Measurements from ENCODE around the gene ATXN7L1. TPM values are rescaled to one million over a fixed set of nuclear protein-coding genes. Genes with fewer than 3 reads are reported as not detected.

ATXN7L1 gene
- total and polyA plus RNA-seq, 2 donors (not counting 1 experiment from before 2014, with no cell fraction given) = 7.1 to 40.6 TPM

DNA sequence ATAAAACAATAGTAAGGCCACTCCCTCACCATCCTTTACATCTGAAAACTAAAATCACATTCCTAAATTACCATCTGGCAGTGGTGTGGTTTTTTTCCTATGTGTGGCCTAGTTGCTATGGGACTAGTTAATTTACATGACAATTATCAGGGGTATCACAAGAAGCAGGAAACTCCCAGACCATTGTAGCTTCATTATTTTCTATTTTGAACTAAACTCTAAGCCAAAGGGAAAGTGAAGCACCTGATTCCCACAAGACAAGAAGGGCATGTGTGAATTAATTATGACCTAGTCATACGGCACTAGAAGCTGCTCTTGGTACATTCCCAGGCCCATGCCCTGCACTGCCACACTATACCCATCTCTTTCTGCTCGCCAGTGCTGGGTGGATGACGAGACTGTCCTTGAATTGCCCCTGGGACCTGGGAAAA, 103.4 kb downstream of the ATXN7L1 start:
- no peaks in the 10 kb centered on the region for H3K27me3 Mint-ChIP-seq

More for the DNA sequence above, 103.4 kb downstream of the ATXN7L1 start:
- Histone ChIP-seq H3K9me3 (ENCODE audit: control extremely low read depth in 1 of 3, control insufficient read depth in 2 of 3, insufficient read depth in 1 of 3, low read length in 2 of 3) (no peaks in the 10 kb centered on the region), H3K4me3 (ENCODE audit: control extremely low read depth in 1 of 5, extremely low read depth in 1 of 5, insufficient read depth in 1 of 5, low read depth in 2 of 5, low read length in 4 of 5) (no peak overlapping the region), H2AFZ (ENCODE audit: insufficient read depth, low read depth, low read length, poor library complexity, severe bottlenecking) (no peak overlapping the region), H3K27ac (ENCODE audit: low read length in 2 of 2) (no peak overlapping the region), H3K27me3 (replicated peaks in 1 of 4; ENCODE audit: control extremely low read depth in 1 of 4, control insufficient read depth in 3 of 4, insufficient read depth in 4 of 4, low read length in 3 of 4) (no peaks in the 10 kb centered on the region), H3K79me2 (ENCODE audit: control insufficient read depth, insufficient read depth, low read length) (no peaks in the 10 kb centered on the region), H3K4me1 (ENCODE audit: control insufficient read depth in 2 of 2, insufficient read depth in 2 of 2, low read length in 2 of 2) (peaks cover 7 to 18% of the 10 kb centered on the region in 2 donors), H3K4me2 (replicated peaks; ENCODE audit: low read depth, low read length, poor library complexity, severe bottlenecking) (no peak overlapping the region), H4K20me1 (ENCODE audit: control insufficient read depth, insufficient read depth, low read length, poor library complexity, severe bottlenecking) (no peaks in the 10 kb centered on the region), H3K9ac (ENCODE audit: low read length) (no peak overlapping the region), H3K36me3 (replicated peaks in 1 of 2; ENCODE audit: control extremely low read depth in 1 of 2, control insufficient read depth in 1 of 2, extremely low read depth in 1 of 2, insufficient read depth in 2 of 2, low read length in 1 of 2) (no peaks in the 10 kb centered on the region)
- H3K27ac Mint-ChIP-seq = no peak overlapping the region
- no peaks in the 10 kb centered on the region for H3K9me3 Mint-ChIP-seq (ENCODE audit: insufficient read depth)
- DNase-seq (no peak), ATAC-seq (ENCODE audit: low read depth) (no peak)
- intact Hi-C loops (cut with micrococcal nuclease) = no loop called here
- H3K4me1 Mint-ChIP-seq = peaks cover 22% of the 10 kb centered on the region
- ChIA-PET CTCF (no interaction called here), POLR2A (no interaction called here)
- WGBS (ENCODE audit: insufficient coverage) = no CpG with 5 or more reads among the region's 3 CpGs
- no peak for TF ChIP-seq EZH2 (IDR thresholded peaks at IDR 0.05; ENCODE audit: borderline replicate concordance, insufficient read depth, low read depth, low read length, poor library complexity, severe bottlenecking)
- TF ChIP-seq CTCF (IDR thresholded peaks at IDR 0.05) = no peak
- no peak overlapping the region for H3K4me3 Mint-ChIP-seq
